B cell (primary cell): ENCODE results near the gene UCP2. TPM values are rescaled to one million over a fixed set of nuclear protein-coding genes. Genes with fewer than 3 reads are reported as not detected.

Source experiments
- ATAC-seq: fragments of 200-7000 bp; cut with Tn5 transposase; one replicate; pipeline ENCODE4 v1.10.0; 2021; ENCODE audit warnings: low read depth, mild to moderate bottlenecking, moderate number of reproducible peaks, moderate library complexity
- CTCF ChIA-PET: fragments of 350-600 bp; sonication (Branson Sonifier 250); formaldehyde crosslinking; loops from one replicate; lab custom pipeline; 2021; ENCODE audit warnings: antibody characterized with exemption, inconsistent platforms; lab: Charles Lee
- POLR2A ChIA-PET: fragments of 350-600 bp; sonication (Branson Sonifier 250); formaldehyde crosslinking; loops from one replicate; lab custom pipeline; 2021; ENCODE audit warnings: antibody characterized with exemption; lab: Charles Lee
- DNase-seq: peaks from one replicate; pipeline ENCODE4 v3.0.0; 2013
- H2AFZ ChIP-seq: 2 replicates; pipeline ENCODE4 v1.6.1; 2012; ENCODE audit warnings: mild to moderate bottlenecking, low read depth, low read length; ENCODE audit not compliant: insufficient read depth, poor library complexity, severe bottlenecking
- H3K27ac ChIP-seq, 2 donors: 1 replicate in 1 of 2; 2 replicates in 1 of 2; pipeline ENCODE4 v1.5.1; 2012 to 2013; ENCODE audit warnings: low read length in 2 of 2, mild to moderate bottlenecking in 2 of 2, moderate library complexity in 1 of 2
- H3K27me3 ChIP-seq, 4 experiments: fragments of 200-600 bp in 1 of 4; sonication (generic) in 1 of 4; replicated peaks in 1 of 4; 1 replicate in 2 of 4; 2 replicates in 2 of 4; pipeline versions ENCODE4 v1.6.1 to v1.7.0; 2013 to 2016; ENCODE audit warnings: low read length in 3 of 4, mild to moderate bottlenecking in 2 of 4, mixed read lengths in 1 of 4, moderate library complexity in 1 of 4; ENCODE audit not compliant: insufficient read depth in 4 of 4, control insufficient read depth in 3 of 4; ENCODE audit errors: control extremely low read depth in 1 of 4
- H3K36me3 ChIP-seq, 2 experiments: replicated peaks in 1 of 2; 1 replicate in 1 of 2; 2 replicates in 1 of 2; pipeline versions ENCODE4 v1.6.1 to v1.7.1; 2013; ENCODE audit warnings: low read length in 1 of 2; ENCODE audit not compliant: insufficient read depth in 2 of 2, control insufficient read depth in 1 of 2; ENCODE audit errors: control extremely low read depth in 1 of 2, extremely low read depth in 1 of 2
- H3K4me1 ChIP-seq, 2 donors: fragments of 200-600 bp in 1 of 2; sonication (generic) in 1 of 2; 1 replicate in 1 of 2; 2 replicates in 1 of 2; pipeline versions ENCODE4 v1.5.1 to v1.6.1; 2013 to 2017; ENCODE audit warnings: low read length in 2 of 2; ENCODE audit not compliant: control insufficient read depth in 2 of 2, insufficient read depth in 2 of 2
- H3K4me2 ChIP-seq: replicated peaks from 2 replicates; pipeline ENCODE3; 2012; ENCODE audit warnings: mild to moderate bottlenecking, low read depth, low read length; ENCODE audit not compliant: poor library complexity, severe bottlenecking
- H3K4me3 ChIP-seq, 5 experiments: fragments of 200-600 bp in 1 of 5; sonication (generic) in 1 of 5; 1 replicate in 3 of 5; 2 replicates in 2 of 5; pipeline versions ENCODE4 v1.5.1 to v1.7.0; 2011 to 2016; ENCODE audit warnings: low read length in 4 of 5, mild to moderate bottlenecking in 4 of 5, low read depth in 2 of 5, control low read depth in 1 of 5, moderate library complexity in 1 of 5; ENCODE audit not compliant: insufficient read depth in 1 of 5; ENCODE audit errors: control extremely low read depth in 1 of 5, extremely low read depth in 1 of 5
- H3K79me2 ChIP-seq: fragments of 200-600 bp; sonication (generic); one replicate; pipeline ENCODE4 v1.6.0; 2016; ENCODE audit warnings: low read length; ENCODE audit not compliant: control insufficient read depth, insufficient read depth
- H3K9ac ChIP-seq: fragments of 200-600 bp; sonication (generic); 2 replicates; pipeline ENCODE4 v1.6.1; 2017; ENCODE audit warnings: mild to moderate bottlenecking, low read length, moderate library complexity
- H3K9me3 ChIP-seq, 3 donors: one replicate each; pipeline versions ENCODE4 v1.6.1 to v1.7.1; 2013; ENCODE audit warnings: low read length in 2 of 3; ENCODE audit not compliant: control insufficient read depth in 2 of 3, insufficient read depth in 1 of 3; ENCODE audit errors: control extremely low read depth in 1 of 3
- H4K20me1 ChIP-seq: 2 replicates; pipeline ENCODE4 v1.6.0; 2012; ENCODE audit warnings: mild to moderate bottlenecking, low read length; ENCODE audit not compliant: insufficient read depth, control insufficient read depth, poor library complexity, severe bottlenecking
- H3K27ac Mint-ChIP-seq: one replicate; pipeline ENCODE4 v1.8.0; 2021; ENCODE audit warnings: mixed read lengths
- H3K27me3 Mint-ChIP-seq: one replicate; pipeline ENCODE4 v1.8.0; 2021; ENCODE audit warnings: mixed read lengths
- H3K4me1 Mint-ChIP-seq: one replicate; pipeline ENCODE4 v1.8.0; 2021; ENCODE audit warnings: mixed read lengths
- H3K4me3 Mint-ChIP-seq: one replicate; pipeline ENCODE4 v1.8.0; 2021; ENCODE audit warnings: mixed read lengths
- H3K9me3 Mint-ChIP-seq: one replicate; pipeline ENCODE4 v1.8.0; 2022; ENCODE audit warnings: mixed read lengths; ENCODE audit not compliant: insufficient read depth
- EZH2 ChIP-seq: IDR thresholded peaks from 2 replicates; pipeline ENCODE4 v1.6.1; 2012; ENCODE audit warnings: borderline replicate concordance, low read depth, mild to moderate bottlenecking, moderate library complexity, low read length; ENCODE audit not compliant: insufficient read depth, poor library complexity, severe bottlenecking
- WGBS: methylation state at CpG from one replicate; pipeline ENCODE4 v1.1.5; 2013; ENCODE audit warnings: missing lambda C conversion rate; ENCODE audit not compliant: insufficient coverage; 5-methylcytosine and 5-hydroxymethylcytosine counted together
- intact Hi-C: fragments of 100-400 bp; cut with micrococcal nuclease; formaldehyde crosslinking; loops from one replicate; pipeline ENCODE4 v1.10.0; 2022
- polyA plus RNA-seq: library from polyadenylated mRNA; depleted of rRNA; stranded (reverse); fragments of >200 nt; gene quantifications from 2 replicates; pipeline ENCODE4 v1.2.3, GENCODE V29; 2012
- total RNA-seq, 2 donors: library from RNA; stranded (reverse); fragments of 120-200 nt in 1 of 2; gene quantifications; 1 replicate in 1 of 2; 2 replicates in 1 of 2; pipeline versions ENCODE4 v1.2.3 to v1.2.4, GENCODE V29; 2013 to 2022
- TF ChIP-seq, protein P1 (sequence below): fragments of 200-600 bp; IDR thresholded peaks from one replicate; pipeline ENCODE4 v1.8.0; 2022; ENCODE audit warnings: antibody characterized with exemption, mild to moderate bottlenecking

Gene UCP2
- total and polyA plus RNA-seq, 2 donors (not counting 1 experiment from before 2014, with no cell fraction given) = 613 to 697 TPM

DNA sequence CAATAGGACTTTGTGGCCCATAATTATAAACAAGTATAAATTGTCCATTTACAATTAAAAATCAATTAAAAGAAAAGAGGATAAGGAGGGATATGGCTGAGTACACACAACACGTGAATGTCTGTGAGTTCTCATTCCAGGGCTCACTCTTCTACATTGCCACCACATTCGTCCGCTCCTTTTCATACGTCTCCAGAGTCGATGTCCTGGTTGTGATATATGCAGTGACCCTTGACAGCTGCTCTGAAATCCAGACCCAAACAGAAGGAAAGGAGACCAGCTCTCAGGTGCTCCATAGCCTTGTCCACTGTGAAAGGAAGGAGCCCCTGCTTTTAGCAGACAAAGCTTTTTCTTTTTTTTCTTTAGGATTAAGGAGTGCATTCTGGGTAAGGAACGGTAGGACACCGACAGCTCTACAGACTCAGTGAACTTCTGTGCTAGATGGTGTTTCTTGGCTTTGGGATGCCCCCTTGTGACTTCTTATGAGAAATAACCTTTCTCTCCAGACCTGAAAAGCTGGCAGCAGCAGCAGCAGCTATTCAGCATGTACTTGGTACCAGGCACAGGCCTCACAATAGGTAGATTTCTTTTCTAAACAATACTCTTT is 51.5 kb downstream of the UCP2 start:
- no peaks in the 10 kb centered on the region for H3K9me3 ChIP-seq
- peaks cover 10 to 44% of the 10 kb centered on the region in 2 experiments for H3K36me3 ChIP-seq
- Mint-ChIP-seq H3K4me3 (no peak overlapping the region), H3K27ac (no peak overlapping the region), H3K27me3 (no peaks in the 10 kb centered on the region), H3K4me1 (no peaks in the 10 kb centered on the region), H3K9me3 (no peaks in the 10 kb centered on the region)
- intact Hi-C loops = loop anchor here (10.0 kb wide), 1 partner anchor 306 kb away; no protein-coding TSS in a partner anchor
- H2AFZ ChIP-seq = no peak overlapping the region
- ATAC-seq = no peak
- H3K4me3 ChIP-seq = no peak overlapping the region
- no peak overlapping the region for H3K9ac ChIP-seq
- no peak overlapping the region for H3K27ac ChIP-seq
- ChIA-PET CTCF (interaction anchor here (0.9 to 1.8 kb wide), 4 partner anchors 14 to 306 kb away, joined by 3 to 6 read pairs (median 4); no protein-coding TSS in a partner anchor), POLR2A (no interaction called here)
- no peak overlapping the region for H3K4me2 ChIP-seq
- H3K27me3 ChIP-seq = no peaks in the 10 kb centered on the region
- no peaks in the 10 kb centered on the region for H3K4me1 ChIP-seq
- H3K79me2 ChIP-seq = no peaks in the 10 kb centered on the region
- DNase-seq = peak; percentile 14
- no peaks in the 10 kb centered on the region for H4K20me1 ChIP-seq
- 100% methylated on average over 1 of the region's 7 CpGs for WGBS
- TF ChIP-seq EZH2 = no peak
- TF ChIP-seq, protein P1, sequence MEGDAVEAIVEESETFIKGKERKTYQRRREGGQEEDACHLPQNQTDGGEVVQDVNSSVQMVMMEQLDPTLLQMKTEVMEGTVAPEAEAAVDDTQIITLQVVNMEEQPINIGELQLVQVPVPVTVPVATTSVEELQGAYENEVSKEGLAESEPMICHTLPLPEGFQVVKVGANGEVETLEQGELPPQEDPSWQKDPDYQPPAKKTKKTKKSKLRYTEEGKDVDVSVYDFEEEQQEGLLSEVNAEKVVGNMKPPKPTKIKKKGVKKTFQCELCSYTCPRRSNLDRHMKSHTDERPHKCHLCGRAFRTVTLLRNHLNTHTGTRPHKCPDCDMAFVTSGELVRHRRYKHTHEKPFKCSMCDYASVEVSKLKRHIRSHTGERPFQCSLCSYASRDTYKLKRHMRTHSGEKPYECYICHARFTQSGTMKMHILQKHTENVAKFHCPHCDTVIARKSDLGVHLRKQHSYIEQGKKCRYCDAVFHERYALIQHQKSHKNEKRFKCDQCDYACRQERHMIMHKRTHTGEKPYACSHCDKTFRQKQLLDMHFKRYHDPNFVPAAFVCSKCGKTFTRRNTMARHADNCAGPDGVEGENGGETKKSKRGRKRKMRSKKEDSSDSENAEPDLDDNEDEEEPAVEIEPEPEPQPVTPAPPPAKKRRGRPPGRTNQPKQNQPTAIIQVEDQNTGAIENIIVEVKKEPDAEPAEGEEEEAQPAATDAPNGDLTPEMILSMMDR = no peak

- H4K20me1 ChIP-seq = no peaks in the 10 kb centered on the region
- DNase-seq (no peak), ATAC-seq (no peak)
- no peaks in the 10 kb centered on the region for H3K4me1 ChIP-seq
- H3K4me3 ChIP-seq = no peak overlapping the region
- H3K27ac ChIP-seq = no peak overlapping the region
- peaks cover 12 to 48% of the 10 kb centered on the region in 2 experiments for H3K36me3 ChIP-seq
- H3K27me3 ChIP-seq = no peaks in the 10 kb centered on the region
- CTCF ChIA-PET = no interaction called here
- intact Hi-C loops = no loop called here
- TF ChIP-seq, protein P1 = no peak
- no peak for TF ChIP-seq EZH2
- POLR2A ChIA-PET = no interaction called here
- Mint-ChIP-seq H3K4me3 (no peak overlapping the region), H3K4me1 (no peaks in the 10 kb centered on the region), H3K27me3 (no peaks in the 10 kb centered on the region), H3K27ac (no peak overlapping the region), H3K9me3 (no peaks in the 10 kb centered on the region)
- H2AFZ ChIP-seq = no peak overlapping the region
- H3K4me2 ChIP-seq = no peak overlapping the region
- no CpG with 5 or more reads among the region's 2 CpGs for WGBS
- H3K9ac ChIP-seq = no peak overlapping the region
- no peaks in the 10 kb centered on the region for H3K9me3 ChIP-seq
- H3K79me2 ChIP-seq = no peaks in the 10 kb centered on the region
Measured at GRCh38 chr11:73929388-73929787, 53.3 kb downstream of the UCP2 start.
